CD4-positive, alpha-beta T cell treated with Interferon gamma for 1 hour (primary cell): Measurements from ENCODE around the gene ANKRD9.
"Not testable (repeated sequence)": the region's sequence is repeated elsewhere in the genome, so short reads cannot be mapped to it uniquely, and the experiment has no call there.

Experiments
- DNase-seq: peaks from one replicate; pipeline ENCODE4 v3.0.0-alpha.2; 2020

ANKRD9 gene

GRCh38 chr14:102538602-102539543, 29.3 kb upstream of the ANKRD9 start:
- DNase-seq, result no peak

- no peak for DNase-seq
Observed at GRCh38 chr14:102537981-102538601, 28.5 kb upstream of the ANKRD9 start.

GRCh38 chr14:102532204-102532658, 22.7 kb upstream of the ANKRD9 start:
- no peak for DNase-seq

GRCh38 chr14:102530828-102531478, 21.4 kb upstream of the ANKRD9 start:
- no peak for DNase-seq

- DNase-seq, result no peak
Observed at GRCh38 chr14:102528431-102529170, 19.0 kb upstream of the ANKRD9 start.

GRCh38 chr14:102525929-102526497, 16.4 kb upstream of the ANKRD9 start:
- DNase-seq, result no peak

- peak; percentile 32 for DNase-seq
Observed at GRCh38 chr14:102525219-102525928, 15.8 kb upstream of the ANKRD9 start.

- DNase-seq, result peak; percentile 93
Observed at GRCh38 chr14:102524451-102525218, 15.1 kb upstream of the ANKRD9 start.

GRCh38 chr14:102523569-102524450, 14.2 kb upstream of the ANKRD9 start:
- no peak for DNase-seq

GRCh38 chr14:102523200-102523568, 13.6 kb upstream of the ANKRD9 start:
- DNase-seq, result no peak

GRCh38 chr14:102519709-102520108, 10.1 kb upstream of the ANKRD9 start:
- not testable (repeated sequence) for DNase-seq

- DNase-seq, result no peak
Observed at GRCh38 chr14:102518063-102518648, 8.6 kb upstream of the ANKRD9 start.

- DNase-seq, result no peak
Observed at GRCh38 chr14:102517392-102518062, 8.0 kb upstream of the ANKRD9 start.

- DNase-seq, result peak; percentile 50
Observed at GRCh38 chr14:102516531-102517391, 7.2 kb upstream of the ANKRD9 start.

- DNase-seq, result no peak
Observed at GRCh38 chr14:102514987-102515733, 5.6 kb upstream of the ANKRD9 start.

- no peak for DNase-seq
Observed at GRCh38 chr14:102513899-102514772, 4.6 kb upstream of the ANKRD9 start.
